Activated CD4-positive, alpha-beta T cell treated with anti-CD3 and anti-CD28 coated beads for 24 hours (primary cell): Measurements from ENCODE around the gene ABTB2.

Source experiments
- DNase-seq, 2 donors: peaks; one replicate each; pipeline ENCODE4 v3.0.0-alpha.2; 2020; ENCODE audit warnings: low read depth in 2 of 2

Gene ABTB2

DNA sequence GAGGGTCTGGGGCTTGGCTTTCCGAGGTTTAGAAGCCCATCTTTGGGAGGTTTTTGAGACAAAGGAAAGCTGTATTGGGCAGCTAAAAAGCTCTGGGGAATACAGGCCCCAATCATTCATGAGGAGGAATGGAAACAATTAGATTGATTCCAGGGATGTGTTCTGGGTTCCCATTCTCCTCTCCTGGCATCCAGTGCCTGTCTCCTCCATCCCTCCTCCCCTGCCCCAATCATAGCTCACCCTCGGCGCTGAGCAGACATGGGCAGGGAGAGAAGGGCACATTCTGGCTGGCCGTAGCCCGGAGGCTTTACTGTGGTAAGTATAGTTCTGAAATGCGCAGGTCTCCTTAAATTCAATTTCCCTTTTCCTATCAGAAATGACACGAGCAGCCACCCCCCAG is 42.4 kb downstream of the ABTB2 start:
- no peak for DNase-seq

DNA sequence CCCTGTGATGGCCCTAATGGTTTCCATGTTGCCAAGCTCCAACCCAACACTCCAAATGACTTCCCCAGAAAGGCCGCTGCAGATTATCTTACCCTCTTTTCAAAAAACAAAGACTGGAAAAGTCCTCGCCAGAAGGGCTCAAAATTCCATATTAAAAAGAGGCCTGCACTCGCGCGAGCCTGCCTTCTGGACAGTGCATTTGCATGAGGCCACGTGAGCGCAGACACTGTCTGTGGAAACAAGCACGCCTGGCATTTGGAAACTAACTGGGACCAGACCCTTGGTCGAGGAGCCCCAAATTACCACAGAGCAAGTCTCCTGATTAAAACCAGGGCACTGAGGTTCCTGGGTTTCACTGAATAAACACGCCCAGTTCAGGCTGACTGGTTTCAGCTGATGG is 42.9 kb downstream of the ABTB2 start:
- DNase-seq, result no peak

DNA sequence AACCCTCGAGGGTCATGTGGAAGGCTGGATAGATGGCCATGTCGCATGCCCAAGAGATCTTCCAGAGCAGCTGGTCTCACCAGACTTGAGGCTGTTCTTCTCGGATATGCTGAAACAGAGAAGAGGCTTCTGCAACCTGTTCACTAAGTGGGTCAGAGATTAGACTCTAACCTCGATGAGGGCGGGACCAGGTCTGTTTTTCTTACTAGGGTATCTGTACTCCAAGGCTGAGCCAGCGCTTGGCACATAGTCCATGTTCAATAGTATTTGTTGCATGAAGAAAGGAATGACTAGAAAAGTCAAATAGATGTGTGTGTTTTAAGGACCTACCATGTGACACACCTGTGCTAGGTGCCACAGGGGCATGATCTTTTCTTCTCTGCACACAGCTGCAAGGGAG is 43.6 kb downstream of the ABTB2 start:
- DNase-seq, result no peak

DNA sequence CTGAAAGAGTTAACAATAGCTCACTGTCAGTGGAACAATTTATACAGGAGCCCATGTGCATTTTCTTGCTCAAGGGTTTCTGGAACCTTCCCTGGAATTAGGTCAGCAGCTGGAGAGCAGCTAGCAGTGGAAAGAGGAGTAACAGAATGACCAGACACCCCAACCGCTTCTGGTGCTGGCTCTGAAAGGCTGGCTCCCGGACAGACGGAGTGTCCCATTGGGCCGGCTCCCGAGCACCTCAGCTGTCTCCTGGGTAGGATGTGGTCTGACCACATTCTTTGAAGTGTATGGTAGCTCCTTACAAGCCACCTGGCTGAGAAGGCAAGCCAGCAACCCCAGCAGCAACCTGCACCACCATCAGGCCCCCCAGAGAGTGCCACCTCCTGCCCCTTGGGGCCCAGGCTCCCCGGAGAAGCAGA is 44.7 kb downstream of the ABTB2 start:
- no peak for DNase-seq

DNA sequence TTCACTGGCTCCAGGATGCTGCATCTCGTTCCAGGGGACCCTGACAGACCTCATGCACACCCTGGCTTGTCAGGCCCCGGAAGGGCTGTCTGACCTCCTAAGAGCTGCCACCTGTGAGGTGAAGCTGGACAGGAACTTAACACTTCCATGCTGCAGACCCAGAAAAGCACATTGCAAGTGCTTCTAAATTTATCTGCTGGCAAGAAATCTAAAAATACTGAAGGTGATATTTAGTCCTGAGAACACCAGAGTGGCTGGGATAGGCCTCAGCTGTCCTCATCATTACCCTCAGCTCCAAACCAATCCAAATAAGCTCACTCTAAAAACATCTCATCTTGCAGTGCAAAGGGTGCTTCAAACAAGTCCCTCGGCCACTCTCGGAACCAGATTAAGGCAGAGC is 46.7 kb downstream of the ABTB2 start:
- DNase-seq, result no peak

DNA sequence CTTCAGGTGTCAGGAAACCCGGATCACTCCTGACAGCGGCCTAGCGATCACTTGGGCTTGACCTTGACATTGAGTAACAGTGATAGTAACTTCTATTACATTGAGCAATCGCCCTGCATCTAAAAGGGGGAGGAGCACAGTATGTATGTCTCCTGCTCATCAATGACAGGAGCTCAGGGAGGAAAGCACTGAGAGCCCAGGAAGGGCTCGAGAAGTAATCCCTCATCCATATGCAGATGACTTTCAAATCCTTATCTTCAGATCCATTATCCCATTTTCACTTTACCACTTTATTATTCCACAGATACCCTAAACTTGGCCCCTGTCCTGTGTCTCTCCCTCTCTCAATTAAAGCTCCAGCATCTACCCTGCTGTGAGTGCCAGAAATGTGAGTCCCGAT is 47.8 kb downstream of the ABTB2 start:
- no peak for DNase-seq

DNA sequence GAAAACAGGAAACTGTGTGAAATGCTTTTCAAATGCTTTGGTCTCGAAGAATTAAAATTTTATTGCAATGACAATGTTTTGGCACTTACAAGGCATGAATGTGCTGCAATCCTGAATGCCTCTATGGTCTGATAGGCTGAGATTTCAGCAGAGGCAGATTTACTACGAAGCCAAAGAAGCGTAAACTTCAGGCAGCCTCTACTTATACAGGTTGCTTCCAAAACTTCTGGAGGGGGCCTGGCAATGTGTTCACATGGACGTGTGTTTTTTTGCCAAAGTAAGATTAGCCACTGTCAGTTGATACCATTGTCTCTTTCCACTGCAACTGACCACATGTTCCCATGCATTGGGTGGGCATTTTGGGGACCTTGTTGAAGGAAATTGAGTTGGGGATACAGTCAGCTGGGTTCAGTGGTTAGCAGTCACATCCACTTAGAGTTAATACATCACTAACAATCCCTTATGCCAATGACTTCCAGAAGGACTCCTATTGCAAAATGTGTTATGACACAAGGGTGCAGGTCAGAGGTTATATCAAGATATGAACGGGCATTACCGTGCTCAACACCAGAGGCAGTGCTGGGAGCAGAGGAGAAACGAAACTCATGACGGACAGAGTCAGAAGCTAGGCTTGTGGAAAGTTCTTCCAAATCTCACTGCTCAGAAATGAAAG is 48.8 kb downstream of the ABTB2 start:
- DNase-seq, result no peak

DNA sequence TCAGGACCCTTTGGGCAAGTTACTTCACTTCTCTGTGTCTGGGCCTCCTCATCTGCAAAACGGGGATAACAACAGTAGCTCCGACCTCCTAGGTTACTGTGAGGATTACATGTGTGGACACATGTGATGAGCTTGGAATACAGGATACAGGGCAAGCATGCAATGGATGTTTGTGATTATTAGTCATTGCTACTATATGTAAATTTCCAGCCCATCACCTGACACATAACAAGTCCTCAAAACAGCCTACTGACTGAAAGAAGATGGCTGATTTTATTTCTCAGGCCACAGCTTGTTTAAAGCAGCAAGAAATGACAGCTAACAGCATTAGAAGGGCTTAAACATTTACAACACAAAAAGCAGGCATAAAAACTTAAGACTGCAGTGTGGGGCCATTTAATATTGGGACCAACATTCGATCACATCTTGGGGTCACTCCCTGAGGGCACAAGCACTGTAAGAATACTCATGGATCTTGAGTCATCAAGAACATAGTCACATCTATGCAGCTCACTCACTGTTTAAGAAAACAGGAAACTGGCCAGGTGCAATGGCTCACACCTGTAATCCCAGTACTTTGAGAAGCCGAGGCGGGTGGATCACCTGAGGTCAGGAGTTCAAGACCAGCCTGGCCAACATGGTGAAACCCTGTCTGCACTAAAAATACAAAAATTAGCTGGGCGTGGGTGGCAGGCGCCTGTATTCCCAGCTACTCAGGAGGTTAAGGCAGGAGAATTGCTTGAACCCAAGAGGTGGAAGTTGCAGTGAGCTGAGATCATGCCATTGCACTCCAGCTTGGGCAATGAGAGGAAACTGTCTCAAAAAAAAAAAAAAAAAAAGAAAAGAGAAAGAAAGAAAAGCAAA is 49.5 kb downstream of the ABTB2 start:
- no peak for DNase-seq

DNA sequence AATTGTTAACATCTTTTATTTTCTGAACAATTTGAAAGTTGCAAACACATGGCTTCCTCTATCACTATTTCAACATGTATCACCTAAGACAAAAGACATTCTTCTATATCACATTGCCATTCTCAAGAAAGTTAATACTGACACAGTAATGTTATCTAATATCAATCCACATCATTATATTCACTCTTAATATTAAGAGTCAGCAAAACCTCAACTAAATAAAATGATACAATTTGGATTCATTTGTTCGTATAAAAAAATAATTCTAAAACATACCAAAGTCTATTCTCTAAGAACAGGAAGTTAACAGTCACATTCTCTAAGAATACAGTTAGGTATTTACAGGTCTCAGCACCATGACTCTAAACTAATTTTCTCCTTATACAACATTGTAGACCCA is 52.0 kb downstream of the ABTB2 start:
- DNase-seq, result no peak

DNA sequence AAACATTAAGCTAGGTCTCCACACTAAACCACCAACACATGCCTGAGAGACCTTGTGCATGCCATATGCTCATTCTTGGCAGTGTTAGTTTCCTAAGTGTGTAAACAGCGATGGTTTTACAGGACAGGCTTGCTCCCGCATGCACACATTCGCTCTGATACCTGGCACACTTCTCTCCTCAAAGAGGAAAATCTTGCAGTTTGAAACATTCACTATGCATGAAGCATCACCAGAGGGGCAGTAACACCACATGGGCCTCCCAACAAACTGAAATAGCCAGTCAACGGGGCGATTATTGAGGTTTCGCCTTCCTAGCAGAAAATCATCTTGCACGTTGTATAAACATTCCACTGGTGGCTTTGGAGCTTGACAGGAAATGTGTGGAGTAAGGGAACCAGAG is 52.6 kb downstream of the ABTB2 start:
- no peak for DNase-seq

DNA sequence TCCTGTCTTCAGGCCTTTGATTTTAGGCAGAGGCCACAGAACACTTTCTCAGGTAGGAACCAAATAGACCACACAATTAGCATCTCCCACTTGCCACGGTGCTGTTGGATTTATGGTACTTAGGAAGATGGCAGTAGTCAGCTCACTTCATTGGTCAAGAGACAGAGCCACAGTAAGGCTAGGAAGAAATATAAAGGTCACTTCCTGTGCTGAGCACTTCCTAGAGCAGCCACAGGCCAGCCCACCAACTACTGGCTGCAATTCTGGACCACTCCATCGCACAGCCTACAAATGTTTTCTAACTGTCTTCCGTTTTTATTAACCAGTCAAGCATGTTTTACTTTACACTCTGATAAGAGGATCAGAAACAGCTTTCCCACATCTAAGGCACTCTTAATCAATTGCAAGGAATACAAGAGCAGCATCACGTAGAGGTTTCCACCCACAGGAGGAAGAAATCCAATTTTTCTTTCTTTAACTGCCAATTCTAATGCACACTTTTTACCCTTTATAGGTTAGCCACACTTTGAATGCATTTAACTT is 54.7 kb downstream of the ABTB2 start:
- DNase-seq, result no peak

DNA sequence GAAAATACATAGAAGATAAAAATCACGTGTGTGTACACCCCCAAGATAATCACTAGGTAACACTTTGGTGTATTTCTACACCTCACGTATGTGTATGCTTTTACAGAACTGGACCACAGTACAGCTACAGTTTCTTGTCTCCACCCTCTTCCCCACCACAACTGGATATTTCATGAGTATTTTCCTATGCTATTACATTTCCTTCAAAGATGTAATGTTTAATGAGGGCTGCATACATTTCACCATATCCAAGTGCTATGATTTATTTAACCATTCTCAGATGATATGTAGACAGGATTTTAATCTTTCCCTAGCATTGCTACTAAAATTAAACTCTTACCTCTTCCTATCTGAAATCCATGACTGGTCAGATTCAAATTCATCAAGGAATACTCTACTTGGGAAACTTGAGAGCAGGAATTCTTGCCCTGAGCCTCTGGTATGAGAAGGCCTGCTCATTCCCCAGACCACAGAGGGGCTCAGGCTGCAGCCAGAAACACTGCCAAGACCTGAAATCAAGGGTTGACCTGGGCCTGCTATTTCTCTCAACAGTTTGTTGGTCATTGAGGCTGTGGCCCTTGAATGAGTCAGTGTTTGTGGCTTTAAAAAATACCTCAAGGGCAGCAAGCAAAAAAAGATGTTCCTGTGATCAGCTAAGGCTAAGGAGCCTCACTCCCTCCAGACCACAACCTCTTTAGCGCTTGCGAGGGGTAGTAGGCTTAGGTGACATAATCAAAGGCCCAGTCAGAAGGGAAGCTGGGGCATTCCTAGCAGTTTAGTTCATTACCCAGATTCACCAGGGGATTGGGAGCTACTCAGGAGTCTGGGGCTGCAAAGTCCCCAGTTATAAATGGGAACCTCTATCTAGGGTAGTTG is 55.5 kb downstream of the ABTB2 start:
- DNase-seq, result no peak

DNA sequence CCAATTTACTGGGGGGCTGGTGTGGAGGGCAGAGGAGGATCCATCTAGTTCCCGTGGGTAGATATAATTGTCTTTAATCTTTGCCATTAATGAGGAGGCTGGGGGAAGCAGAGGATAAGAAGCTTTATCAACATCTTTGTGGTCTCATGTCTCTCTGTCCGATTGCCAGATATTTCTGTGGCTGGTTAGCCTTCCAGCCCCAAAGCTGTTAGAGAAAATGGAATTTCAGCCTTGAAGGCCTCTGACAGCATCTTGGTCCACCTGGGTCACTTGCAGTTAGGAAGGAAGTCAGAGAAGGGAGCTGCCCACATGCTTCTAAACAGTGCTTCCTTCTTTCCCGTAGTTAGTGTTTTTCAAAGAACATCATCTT is 56.9 kb downstream of the ABTB2 start:
- no peak for DNase-seq

DNA sequence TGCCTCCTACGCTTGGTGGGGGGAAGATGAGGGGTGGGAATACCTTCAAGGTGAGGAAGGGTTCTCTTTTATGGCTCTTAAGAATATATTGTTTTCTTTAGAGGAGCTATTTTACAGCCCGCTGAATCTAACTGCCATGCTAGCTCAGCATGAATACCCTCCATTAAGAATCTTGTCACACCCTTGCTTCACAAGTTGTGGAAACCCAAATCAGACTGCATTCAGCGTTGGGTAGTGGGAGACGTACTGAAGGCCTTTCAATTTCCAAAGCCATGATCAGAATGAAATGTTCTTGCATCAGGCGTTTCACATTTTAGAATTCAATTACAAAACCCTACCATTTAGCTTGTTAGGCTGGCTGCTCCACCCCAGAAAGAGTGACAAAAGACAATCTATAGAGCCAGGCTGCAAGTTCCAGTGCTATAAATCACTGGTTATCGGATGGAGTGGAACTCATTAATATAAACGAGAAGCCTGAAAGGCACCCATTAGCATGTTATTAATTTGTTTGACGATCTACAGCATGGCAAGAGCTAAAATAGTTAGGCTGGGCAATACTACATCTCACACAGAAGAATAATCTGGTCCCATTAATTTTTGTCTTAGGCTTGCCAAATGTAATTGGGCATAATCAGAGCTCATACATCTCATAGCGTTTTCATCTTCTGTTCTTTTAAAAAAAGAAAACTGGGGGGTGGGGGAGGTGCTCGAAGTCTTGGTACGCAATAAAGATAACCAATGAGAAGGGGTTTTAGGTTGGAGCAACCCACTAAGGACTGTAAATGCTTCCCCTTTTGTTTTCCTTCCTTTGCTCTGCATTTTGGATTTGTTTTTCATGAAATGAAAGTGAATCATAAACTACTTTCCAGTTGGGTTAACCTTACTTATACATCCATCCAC is 57.5 kb downstream of the ABTB2 start:
- no peak for DNase-seq

DNA sequence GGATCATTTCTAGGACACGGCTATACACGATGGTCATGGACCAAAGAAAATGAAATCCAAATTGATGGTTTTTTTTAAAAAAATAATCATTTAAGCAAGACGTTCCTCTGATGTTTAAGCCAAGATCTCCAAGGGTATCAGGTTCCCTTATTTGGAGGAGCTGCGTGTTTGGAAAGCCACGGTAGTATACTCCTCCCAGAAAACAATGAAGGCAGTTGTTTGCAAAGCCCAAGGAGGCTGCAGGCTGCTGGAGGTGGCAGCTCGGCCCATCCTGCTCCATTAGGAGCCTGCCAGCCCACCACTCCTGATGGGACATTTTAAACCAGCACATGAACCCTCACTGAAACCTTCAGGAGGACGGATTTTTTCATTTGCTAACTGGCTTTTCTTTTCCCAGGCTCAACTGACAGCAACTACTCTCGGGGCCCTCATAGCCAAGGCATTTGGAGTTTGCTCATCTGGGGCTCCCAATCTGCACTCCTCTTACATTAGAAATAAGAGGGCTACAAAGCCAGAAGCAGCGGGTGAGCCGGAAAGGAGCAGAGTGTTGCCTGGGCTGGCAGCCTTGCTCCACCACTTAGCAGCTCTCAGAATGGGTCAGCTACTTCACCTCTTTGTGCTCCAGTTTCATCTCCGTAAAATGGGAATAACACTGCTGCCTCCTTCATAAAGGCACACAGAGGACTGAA is 58.4 kb downstream of the ABTB2 start:
- DNase-seq, result no peak

DNA sequence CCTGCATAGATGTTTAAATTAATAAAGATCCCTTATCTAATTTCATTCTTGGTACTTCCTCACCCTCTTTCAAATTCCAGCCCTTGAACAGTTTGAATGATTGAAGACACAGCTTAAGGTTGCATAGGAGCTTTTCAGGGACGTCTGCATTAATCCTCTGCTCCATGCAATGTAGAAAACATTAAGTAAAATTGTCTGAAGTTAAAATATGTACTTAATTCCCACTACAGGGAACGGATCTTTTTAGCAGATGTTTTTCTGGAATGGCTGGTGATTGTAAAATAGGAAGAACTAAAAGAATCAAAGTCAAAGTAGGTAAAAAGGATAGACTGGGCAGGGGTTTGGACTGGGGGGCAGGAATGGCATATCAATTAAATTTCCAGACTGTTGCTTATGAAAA is 58.9 kb downstream of the ABTB2 start:
- no peak for DNase-seq

DNA sequence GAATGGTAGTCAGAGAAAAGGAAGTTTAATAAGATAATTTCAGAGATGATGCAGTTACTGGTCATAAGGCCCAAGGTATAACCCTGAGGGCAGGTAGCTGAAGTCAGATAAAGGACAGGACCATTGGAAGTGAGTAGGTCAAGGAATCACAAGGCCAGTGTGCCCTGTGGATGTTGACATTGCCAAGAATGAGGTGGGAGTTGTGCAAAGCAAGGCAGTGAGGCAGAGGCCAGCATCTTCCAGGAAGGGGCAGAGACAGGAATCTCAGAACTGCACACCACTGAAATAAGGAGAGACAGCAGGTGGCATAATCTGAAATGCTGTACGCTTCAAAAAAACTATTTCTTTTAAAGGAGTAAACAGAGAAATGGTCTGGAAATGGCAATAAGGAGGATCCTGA is 61.4 kb downstream of the ABTB2 start:
- no peak for DNase-seq

DNA sequence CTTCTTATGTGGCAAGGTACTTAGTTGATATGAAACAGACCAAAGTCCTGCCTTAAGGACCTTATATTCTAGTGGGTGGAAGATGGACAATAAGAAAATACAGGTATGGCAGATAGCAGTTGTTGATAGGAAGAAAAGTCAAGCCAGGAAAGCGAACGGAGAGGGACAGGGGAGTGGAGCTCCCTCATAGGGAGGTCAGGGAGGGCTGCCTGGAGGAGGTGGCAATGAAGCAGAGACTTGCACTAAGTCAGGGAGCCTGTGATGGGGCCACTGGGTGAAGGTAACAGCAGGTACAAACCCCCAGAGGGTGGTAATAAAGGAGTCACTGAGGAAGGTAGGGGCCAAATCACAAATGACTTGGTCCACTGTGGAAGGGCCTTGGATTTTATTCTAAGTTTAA is 65.3 kb downstream of the ABTB2 start:
- no peak for DNase-seq

DNA sequence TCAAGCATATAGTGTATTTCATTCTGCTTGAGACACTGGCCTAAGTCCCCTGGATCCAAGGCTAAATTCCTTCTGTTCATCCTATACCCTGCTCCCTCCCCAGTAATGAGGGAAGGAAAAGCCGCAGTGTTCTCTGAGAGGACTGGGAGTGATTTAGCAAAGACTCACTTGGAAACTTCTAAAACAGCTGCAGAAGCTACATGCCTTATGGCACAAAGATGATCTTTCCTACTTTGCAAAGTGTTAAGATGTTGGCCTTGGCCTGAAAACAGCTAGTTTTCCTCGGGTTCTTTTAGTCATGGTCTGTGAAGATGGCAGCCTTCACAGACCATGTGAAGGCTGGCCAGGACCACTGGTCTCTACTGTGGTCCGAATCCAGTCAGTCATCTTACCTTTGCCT is 65.7 kb downstream of the ABTB2 start:
- DNase-seq, result no peak

DNA sequence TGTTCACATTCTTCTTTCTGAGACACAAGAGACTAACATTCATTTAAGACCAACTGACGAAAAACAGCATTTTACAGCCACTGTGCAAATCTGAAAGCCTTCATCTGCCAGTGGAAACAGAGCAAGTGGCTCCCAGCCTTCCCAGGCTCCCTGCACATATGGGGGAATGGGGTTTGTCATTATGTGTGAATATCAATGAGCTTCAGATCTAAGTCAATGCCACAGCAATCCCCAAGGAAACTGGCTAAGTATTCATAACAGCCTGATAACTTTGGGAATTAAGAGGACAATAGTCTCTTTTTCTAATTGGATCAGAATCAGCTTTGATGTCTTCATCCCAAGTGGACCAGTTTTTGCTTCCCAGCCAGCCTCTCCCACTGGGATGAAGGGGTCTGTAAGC is 66.9 kb downstream of the ABTB2 start:
- no peak for DNase-seq

DNA sequence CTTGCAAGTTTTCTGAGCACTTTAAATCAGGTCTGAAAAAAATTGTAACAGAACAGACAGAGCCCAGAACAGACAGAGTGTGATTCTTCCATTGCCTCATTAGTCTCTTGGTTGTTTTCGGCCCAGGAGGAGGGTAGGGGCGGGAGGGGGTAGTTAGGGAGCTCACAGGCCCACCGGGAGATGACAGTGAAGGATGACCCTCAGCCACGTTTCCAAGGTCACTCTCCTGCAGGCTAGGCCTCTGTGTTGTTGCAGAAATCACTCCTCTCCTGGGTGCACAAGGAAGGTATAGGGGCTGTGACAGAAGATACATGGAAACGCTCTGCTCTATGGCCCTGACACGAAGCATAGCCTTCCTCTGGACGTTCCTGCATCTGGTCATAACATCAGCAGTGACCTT is 69.3 kb downstream of the ABTB2 start:
- DNase-seq, result no peak
